ENCODE results near the gene SHISA7.
"Not testable (repeated sequence)": the region's sequence is repeated elsewhere in the genome, so short reads cannot be mapped to it uniquely, and the experiment has no call there.

SHISA7 gene

DNA sequence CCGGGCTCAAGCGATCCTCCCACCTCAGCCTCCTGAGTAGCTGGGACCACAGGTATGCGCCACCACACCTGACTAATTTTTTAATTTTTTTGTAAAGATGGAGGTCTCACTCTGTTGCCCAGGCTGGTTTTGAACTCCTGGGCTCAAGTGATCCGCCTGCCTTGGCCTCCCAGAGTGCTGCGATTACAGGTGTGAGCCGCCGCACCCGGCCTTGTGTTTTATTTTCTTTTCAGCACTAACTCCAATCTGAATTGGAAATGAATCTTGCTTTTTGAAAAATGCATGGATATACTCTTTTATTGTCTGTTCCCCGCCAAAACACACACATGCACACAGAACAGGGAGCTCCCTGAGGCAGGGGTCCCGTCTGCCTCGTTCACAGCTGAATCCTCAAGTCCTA, 19.6 kb upstream of the SHISA7 start:
- DNase-seq = no peak

GRCh38 chr19:55461974-55462626, 19.0 kb upstream of the SHISA7 start:
- DNase-seq = peak; percentile 8 to 29

DNA sequence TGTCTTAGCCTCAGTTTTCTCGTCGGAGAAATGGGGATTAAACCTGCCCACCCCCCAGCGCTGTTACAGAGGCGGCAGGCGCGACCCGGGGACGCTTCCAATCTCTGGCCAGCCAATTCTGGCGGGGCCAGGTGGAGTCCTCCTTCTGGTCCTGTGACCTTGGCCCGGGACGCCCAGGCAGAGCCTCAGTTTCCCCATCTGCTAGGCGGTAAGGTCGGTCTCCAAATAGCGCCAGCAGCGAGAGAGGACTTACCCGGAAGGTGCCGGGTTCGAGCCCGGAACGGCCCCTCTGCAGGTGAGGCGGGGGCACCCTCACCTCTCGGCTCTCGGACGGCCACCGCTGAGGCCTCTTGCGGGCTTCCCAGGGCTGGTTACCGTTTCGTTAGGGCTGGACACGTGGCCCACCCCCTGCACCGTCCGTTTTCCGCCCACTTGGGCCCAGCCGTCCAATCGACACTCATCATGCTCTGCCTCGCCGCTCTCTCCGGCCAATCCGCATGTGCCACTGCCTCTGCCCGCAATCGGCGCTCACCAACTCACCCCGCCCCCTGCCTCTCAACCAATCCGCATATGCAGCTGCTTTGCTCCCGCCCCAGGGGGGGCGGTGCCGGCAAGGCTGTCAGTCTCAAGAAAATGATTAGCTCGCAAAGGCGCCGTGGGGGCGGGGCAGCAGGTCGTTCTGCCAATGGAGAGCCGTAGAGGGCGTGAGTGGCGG, 18.3 kb upstream of the SHISA7 start, which contains the start of gene ISOC2:
ISOC2 (minus strand) TSS at position 384 of the 715 bp plus-strand sequence. CDS start 5,156 bp downstream, outside the sequence.
- DNase-seq = peak; percentile 97 to 99

GRCh38 chr19:55460670-55461258, 17.7 kb upstream of the SHISA7 start:
- DNase-seq = peak; percentile 26 to 29

DNA sequence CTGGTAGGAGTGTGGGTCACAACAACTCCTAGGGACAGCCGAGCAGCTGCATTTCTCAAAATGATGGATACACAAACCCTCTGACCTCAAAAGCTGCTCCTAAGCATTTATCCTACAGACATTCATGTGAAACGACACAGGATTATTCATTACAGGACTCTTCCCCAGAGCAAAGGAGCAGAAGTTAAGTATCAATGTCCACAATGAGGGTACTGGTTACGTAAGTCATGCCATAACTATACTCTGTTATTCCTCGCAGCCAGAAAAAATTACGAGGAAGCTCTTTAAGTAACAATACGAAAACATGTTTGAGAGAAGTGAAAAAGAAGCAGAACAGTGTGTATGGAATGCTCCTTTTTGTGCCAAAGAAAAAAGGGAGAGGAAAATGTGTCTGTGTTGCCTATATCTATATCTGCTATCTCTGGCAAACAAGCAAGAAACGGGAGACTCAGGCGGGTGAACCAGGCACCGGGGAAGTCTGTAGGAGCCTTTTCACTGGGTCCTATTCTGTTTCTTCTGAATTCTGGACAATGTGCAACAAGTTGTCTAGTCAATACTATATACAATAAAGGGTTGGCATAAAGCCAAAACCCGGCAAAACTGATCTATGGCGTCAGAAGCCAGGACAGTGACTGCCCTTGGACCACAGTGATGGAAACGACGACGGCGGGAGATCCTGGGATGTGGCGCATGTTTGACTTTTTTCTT, 17.0 kb upstream of the SHISA7 start:
- no peak for DNase-seq

DNA sequence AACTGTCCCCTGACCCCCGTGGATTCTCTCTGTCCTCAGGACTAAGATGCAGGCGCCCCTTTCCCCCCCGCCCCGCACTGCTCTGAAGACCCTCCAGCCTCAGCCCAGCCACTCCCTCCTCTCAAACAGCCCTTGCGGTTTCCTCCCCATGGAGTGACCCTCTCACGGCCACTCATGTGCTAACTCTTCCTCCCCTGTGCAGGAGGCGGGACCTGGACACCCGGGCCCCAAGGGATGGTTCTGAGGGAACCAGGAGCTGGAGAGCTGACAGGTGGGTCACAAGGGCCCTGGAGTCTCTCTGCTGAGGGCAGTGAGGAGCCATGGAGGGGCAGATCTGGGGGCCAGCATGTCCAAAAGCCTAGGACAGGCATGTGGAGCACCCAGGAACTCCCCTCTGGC, 16.4 kb upstream of the SHISA7 start:
- DNase-seq = no peak

GRCh38 chr19:55457683-55458457, 14.8 kb upstream of the SHISA7 start:
- no peak for DNase-seq

GRCh38 chr19:55456347-55456746, 13.2 kb upstream of the SHISA7 start:
- DNase-seq = no peak

DNA sequence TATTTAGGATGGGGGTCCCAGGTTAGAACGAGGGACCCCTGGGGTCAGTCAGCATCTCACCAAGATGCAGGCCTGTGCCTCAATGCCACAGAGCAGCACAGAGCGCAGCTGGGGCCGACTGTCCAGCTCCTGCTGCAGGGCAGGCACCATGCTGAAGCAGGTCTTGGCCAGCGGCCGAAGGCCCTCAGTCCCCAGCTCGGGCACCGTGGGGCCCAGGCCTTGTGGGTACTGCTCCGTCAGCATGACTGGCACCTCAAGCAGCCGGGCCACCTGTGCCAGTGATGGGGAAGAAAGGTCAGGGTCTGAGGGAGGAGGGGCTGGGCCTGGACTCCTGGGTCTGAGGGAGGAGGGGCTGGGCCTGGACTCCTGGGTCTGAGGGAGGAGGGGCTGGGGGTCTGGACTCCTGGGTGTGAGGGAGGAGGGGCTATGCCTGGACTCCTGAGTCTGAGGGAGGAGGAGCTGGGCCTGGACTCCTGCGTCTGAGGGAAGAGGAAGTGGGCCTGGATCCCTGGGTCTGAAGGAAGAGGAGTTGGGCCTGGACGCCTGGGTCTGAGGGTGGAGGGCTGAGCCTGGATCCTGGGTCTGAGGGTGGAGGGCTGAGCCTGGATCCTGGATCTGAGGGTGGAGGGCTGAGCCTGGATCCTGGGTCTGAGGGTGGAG, 12.6 kb upstream of the SHISA7 start:
- no peak for DNase-seq

GRCh38 chr19:55454787-55455243, 11.7 kb upstream of the SHISA7 start:
- peak; percentile 25 to 32 for DNase-seq

- no peak for DNase-seq
Observed at GRCh38 chr19:55453511-55454260, 10.6 kb upstream of the SHISA7 start.

DNA sequence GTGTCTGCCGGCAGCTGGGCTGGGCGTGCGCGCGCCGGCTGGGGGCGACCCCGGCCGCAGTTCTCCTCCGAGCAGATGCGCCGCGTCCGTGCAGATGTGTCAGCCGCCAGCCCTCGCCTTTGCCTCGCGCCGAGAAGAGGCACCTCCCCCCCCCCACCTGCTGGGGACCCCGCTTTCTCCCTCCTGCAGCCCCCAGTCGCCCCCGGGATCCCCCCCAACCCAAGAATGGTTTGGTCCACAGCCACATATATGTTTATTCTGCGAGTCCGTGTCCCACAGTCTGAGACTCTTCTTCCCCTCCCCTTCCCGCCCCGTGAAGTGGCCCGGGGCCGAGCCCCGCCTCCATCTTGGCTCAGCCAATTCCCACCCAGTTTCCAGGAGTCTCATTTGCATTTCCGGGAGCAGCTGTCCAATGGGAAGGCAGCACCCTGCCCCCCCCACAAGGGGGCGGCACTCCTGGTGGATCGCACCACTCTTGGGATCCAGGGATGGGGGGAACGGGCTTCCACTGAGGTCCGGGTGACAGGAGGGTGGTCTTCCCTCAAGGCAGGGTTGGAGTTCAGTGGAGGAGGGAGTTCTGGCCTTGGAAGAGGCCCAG, 9.7 kb upstream of the SHISA7 start:
- DNase-seq = no peak

GRCh38 chr19:55451965-55452748, 9.1 kb upstream of the SHISA7 start:
- no peak for DNase-seq

GRCh38 chr19:55451163-55451964, 8.3 kb upstream of the SHISA7 start:
- no peak for DNase-seq

DNA sequence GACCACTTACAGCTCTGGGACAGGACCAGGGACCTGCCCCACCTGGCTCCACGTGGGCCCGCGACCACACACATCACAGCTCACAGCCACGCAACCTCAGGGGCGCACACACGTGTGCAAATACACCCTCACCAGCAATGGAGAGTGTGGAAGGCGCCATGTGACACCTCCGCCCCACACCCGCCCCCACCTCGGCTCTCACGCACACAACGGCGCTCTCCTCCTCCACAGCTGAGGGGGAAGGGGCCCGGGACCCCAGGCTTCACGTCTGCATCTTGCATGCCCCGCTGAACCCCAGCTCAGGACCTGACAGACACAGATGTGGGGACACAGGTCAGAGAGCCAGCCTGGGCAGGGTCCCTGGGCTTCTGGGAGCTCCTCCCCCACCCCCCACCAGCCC, 6.4 kb upstream of the SHISA7 start:
- no peak for DNase-seq

GRCh38 chr19:55448175-55448490, 5.0 kb upstream of the SHISA7 start:
- DNase-seq = not testable (repeated sequence)

DNA sequence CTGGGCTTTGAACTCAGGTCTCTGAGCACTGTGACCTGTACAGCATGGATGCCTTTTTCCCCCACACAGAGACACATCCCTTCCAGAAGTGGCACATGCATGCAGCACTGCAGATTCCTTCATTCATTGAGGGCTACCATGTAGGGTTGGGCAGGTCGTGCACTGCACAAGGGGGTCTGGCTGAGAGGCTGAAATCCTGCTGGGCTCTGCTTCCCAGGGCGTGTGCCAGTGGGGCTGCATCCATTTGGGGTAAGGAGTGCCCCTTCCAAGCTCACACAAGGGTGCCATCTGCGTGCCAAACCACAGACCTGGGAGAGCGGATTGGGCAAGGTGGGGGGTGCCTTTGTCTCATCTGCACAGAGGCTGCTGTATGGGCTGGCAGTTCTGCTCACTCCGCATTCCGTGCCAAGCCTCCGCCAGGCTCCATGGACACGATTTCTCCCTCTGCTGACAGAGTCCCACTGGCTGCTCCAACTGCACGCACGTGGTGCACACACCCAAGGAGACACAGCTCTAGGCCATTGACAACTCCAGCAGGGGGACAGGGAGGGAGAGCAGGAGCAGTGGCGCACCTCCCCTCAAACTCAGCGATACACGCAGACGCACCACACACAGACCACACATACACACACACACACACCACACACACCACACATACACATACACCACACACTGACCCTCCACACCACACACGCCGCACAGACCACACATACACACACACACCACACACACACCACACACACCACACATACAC, 4.5 kb upstream of the SHISA7 start:
- DNase-seq = no peak

- DNase-seq = no peak
Observed at GRCh38 chr19:55446060-55446459, 3.0 kb upstream of the SHISA7 start.
